HG03175 (cell line): ENCODE data around the gene DTWD1.
"Not testable (repeated sequence)": the region's sequence is repeated elsewhere in the genome, so short reads cannot be mapped to it uniquely, and the experiment has no call there.

Experiments
- ATAC-seq: cut with Tn5 transposase; IDR thresholded peaks from one replicate; pipeline ENCODE4 v1.9.1; 2021; ENCODE audit warnings: mild to moderate bottlenecking, moderate library complexity; ENCODE audit not compliant: unreplicated experiment

The DTWD1 gene

DNA sequence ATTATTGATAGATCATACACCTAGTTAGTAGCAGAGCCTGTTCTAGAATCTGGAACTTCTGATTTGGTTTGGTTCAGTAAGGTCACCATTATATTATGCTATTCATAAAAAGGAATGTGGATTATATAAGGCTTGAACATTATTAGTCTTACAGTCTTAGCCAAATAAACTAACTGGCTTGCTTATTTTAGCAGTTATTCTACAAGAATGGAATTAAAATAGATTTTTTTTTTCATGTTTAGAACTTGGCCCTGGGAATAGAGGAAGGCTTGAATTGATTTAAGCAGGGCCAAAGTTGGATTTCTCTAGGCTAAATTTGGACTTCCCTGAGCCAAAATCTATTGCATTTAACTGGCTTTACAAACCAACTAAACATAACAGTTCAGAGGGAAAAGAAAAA is 24.4 kb downstream of the DTWD1 start:
- ATAC-seq, result no peak

DNA sequence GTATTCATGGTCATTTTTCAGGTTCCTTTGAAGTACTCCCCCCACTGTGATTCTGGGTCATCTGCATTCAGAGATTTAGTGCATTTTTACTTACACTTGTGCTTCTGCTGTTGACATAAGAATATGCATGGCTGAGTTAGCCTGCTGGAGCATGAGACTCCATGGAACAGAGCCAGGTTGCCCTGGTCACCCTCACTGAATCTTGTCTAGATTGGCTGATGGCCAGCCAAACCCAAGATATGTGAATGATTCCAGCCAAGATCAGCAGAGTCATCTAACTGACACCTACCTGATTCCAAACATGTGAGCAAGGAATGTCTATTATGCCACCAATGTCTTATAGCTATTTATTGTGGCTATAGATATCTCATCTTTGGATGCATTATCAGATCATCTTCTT is 25.1 kb downstream of the DTWD1 start:
- ATAC-seq, result no peak

DNA sequence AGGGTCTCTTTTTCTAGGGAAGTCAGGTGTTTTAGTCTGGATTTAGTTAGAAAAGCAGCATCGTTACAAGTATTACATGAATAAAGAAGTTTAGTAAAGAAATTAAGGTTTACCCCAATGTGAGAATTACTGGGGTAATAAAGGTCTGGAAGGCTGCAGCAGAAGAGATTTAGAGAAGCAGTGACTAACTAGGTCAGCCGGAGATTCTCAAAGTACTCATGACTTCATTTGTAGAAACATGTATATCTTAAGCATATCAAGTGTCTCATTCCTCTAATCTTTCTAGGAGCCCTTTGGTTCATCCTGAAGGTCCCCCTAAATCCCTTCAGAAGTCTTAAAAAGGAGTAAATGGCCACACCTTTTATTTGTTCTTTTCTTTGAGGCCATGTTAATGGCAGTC is 26.0 kb downstream of the DTWD1 start:
- ATAC-seq, result no peak

DNA sequence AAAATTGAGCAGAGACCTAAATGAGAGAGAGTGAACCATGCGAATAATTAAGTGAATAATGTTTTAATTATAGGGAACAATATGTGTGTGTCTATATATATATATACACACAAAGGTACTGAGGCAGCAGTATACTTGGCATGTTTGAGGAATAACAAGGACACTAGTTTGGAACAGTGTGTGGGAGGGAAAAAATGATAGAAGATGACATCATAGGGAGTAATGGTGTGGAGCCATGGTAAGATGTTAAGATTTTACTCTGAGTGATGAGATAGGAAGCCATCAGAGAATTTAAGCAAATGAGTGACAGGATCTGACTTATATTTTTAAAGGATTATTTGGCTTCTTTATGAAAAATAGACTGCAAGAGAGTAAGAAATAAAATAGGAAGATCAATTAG is 29.1 kb downstream of the DTWD1 start:
- ATAC-seq, result no peak

DNA sequence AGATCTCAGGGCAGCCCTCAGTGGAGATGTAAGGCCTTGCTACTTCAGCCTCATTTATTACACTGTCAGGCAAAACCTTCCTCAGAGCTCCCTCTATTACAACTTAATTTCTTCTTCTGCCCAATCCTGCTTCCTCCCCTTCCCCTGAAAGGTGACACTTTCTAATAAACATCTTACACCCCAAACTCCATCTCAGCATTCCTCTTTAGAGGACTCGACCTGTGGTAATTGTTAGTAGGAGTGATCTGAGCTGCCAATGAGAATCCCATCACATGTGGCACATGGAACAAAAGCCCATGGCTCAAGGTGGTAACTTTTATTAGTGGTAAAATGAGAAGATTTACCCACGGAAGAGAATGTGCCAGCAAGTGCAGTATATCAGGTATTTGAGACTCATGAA is 29.8 kb downstream of the DTWD1 start:
- no peak for ATAC-seq

GRCh38 chr15:49652922-49653321 is 32.1 kb downstream of the DTWD1 start:
- no peak for ATAC-seq

DNA sequence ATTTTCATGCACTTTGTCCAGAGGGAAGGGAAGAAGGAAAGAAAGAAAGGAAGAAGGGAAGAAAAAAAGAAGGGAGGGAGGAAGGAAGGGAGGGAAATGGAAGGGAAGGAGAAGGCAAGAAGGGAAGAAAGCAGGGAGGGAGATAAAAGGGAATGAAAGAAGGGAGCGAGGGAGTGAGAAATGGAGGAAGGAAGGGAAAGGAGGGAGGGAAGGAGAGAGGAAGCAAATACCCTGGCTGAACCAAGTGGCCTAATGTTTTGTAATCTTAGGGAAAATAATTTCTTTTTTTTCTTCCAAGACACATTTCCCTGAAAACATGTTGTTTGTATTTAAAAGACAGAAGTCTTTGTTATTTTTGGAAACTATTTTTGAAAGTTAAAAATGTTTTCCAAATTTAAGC is 35.9 kb downstream of the DTWD1 start:
- no peak for ATAC-seq

DNA sequence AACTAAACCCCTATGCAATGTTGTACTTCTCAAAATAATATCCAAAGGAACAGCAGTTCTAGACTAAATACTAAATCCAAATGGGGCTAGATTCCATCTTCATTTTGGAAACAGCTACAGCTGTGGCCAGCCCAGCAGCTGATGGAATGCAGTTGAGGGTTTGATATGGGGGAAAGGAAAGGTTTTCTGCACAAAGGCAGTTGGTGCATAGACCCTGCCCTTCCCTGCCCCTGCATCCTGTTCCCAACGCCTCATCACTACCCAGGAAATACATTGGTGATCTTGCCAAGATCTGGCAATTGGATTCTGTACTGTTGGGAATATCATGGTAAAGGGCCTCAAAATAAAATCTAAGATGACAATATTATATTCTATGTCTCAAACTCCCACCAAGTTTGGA is 43.9 kb downstream of the DTWD1 start:
- ATAC-seq, result no peak

- ATAC-seq, result not testable (repeated sequence)
Measured at GRCh38 chr15:49666486-49666885, 45.6 kb downstream of the DTWD1 start.

DNA sequence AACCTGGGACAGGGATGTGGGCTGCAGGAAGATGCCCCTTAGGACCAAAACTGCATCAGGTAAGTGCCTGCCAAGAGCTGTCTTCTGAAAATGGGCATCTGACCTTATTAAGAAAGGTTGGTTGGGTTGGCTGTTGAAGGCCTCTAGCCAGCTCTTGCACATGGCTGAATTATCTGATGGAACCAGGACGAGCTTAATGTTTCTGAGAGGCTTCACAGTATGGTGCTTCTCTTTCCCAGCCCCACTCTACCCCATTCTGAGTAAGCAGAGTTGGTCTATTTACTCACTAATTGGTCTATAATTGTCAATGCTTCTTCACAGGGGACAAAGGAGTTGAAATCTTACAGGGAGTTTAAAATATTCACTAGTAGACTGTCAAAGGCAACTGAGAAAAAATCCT is 48.4 kb downstream of the DTWD1 start:
- no peak for ATAC-seq

DNA sequence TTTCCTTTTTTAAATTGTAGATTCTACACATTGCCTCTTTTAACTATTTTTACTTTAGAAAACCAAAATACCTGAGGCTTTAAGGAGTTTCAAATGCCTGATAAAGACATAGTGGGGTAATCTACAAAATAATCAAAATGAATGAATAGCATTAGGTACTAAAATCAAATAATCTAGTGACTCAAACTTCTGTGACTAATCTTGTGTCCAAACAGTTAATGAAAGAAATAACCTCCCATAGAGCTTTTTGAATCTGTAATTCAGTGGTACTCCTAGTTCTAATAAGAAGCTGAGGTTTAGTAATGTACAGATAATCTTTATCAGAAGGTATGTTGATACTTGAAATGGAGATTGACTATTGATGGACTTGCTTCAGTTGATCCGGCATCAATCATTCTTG is 53.0 kb downstream of the DTWD1 start:
- no peak for ATAC-seq

- ATAC-seq, result no peak
Measured at GRCh38 chr15:49674370-49674769, 53.5 kb downstream of the DTWD1 start.

DNA sequence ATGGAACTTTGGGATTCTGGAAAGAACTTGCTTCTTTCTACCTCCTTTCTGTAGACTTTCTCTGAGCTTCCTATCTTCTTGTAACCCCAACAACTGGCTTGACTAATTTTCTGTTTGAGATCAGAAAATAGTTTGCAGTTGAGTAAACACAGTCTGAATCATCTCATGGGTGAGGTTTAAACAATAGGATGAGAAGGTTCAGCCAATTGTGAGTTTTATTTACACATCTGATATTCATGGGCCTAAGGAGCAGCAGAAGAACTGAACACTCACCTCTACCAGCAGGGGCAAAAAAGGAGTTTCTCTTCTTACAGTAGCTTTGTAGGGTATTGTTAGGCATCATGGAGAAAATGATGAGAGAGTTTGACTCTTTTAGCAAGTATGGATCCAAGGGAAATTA is 54.2 kb downstream of the DTWD1 start:
- ATAC-seq, result no peak

DNA sequence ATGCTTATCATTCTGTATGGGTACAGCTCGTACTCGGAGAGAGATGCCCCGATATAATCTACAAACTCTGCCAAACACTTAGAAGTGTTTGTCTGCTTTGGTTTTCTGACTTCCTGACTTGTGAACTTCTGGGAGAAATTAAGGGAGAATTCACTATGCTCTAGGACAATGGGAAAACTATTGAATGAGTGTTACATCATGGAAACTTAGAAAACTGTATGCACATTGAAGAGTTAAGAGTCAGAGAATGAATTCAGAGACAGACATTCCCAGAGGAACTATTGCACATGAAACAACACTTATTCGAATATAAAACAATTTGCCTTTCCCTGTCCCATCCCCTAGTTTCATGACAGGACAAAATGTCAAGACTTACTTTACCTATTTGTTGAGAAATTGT is 57.8 kb downstream of the DTWD1 start:
- no peak for ATAC-seq

GRCh38 chr15:49686599-49686998 is 65.8 kb downstream of the DTWD1 start:
- ATAC-seq, result no peak

- no peak for ATAC-seq
Measured at GRCh38 chr15:49688135-49688790, 67.4 kb downstream of the DTWD1 start.

GRCh38 chr15:49692514-49693090 is 71.8 kb downstream of the DTWD1 start:
- no peak for ATAC-seq

GRCh38 chr15:49693498-49693897 is 72.7 kb downstream of the DTWD1 start:
- ATAC-seq, result no peak

GRCh38 chr15:49696433-49696832 is 75.6 kb downstream of the DTWD1 start:
- ATAC-seq, result no peak

DNA sequence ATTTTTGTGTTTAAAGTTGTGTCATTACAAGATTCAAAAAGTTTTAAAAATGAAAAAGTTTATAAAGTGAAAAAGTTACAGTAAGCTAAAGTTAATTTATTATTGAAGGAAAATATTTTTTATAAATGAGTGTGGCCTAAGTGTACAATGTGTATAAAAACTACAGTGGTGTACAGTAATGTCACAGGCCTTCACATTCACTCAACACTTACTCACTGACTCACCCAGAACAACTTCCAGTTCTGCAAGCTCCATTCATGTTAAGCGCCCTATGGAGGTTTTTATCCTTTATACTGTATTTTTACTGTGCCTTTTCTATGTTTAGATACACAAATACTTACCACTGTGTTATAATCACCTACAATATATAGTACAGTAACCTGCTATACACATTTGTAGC is 76.3 kb downstream of the DTWD1 start:
- ATAC-seq, result no peak

DNA sequence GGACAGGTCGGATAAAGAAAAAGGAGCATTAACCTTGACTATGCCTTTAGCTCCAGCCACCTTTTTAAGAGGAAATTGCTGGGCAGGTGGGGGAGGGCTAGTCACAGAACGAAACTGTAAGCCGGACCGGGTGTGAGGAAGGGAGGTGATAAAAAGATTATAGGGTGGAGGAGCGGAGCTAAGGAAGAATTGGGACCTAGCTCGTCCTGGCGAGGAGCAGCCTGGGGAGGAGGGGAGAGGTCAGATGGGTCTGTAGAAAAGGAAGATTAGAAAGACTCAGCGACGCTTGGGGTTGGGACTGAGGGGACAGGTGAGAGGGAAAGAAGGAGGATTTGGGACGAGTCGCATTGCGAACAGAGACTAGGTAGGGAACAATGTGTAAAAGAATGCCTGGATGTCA is 82.1 kb downstream of the DTWD1 start:
- ATAC-seq, result not testable (repeated sequence)
